PC-9 (cell line): ENCODE data around the gene CGB7. TPM values are rescaled to one million over a fixed set of nuclear protein-coding genes. Genes with fewer than 3 reads are reported as not detected.

Experiments
- BruUV-seq: library from RNA; stranded (reverse); fragments of 400-500 nt; replicated peaks from 2 replicates; lab custom pipeline; 2021; lab: Mats Ljungman, UMichigan
- CTCF ChIA-PET: fragments of 300-600 bp; sonication (Branson Sonifier 250); formaldehyde crosslinking; loops from one replicate; lab custom pipeline; 2022; ENCODE audit warnings: antibody characterized with exemption; lab: Charles Lee
- POLR2A ChIA-PET: fragments of 300-600 bp; sonication (Branson Sonifier 250); formaldehyde crosslinking; loops from one replicate; lab custom pipeline; 2022; ENCODE audit warnings: antibody characterized with exemption; ENCODE audit not compliant: unreplicated experiment; lab: Charles Lee
- DNase-seq, 2 experiments: peaks; one replicate each; pipeline versions ENCODE4 v3.0.0 to v3.0.0-alpha.2; 2015 to 2022; ENCODE audit warnings: mixed read lengths in 1 of 2
- H2AFZ ChIP-seq: fragments of 200-600 bp; sonication (generic); 2 replicates; pipeline ENCODE4 v1.8.1; 2017; ENCODE audit warnings: antibody characterized with exemption
- H3F3A ChIP-seq: fragments of 200-600 bp; sonication (generic); 2 replicates; pipeline ENCODE4 v1.8.1; 2017; ENCODE audit warnings: antibody characterized with exemption, mild to moderate bottlenecking, low read depth; ENCODE audit not compliant: insufficient read depth
- H3K27ac ChIP-seq: fragments of 200-600 bp; sonication (generic); 2 replicates; pipeline ENCODE4 v1.6.1; 2016; ENCODE audit warnings: mixed run types
- H3K27me3 ChIP-seq: fragments of 200-600 bp; sonication (generic); 2 replicates; pipeline ENCODE4 v1.6.1; 2016; ENCODE audit warnings: low read depth, mixed run types; ENCODE audit not compliant: insufficient read depth
- H3K36me3 ChIP-seq: fragments of 200-600 bp; sonication (generic); 2 replicates; pipeline ENCODE4 v1.6.1; 2016; ENCODE audit warnings: low read depth, mixed run types
- H3K4me1 ChIP-seq: fragments of 200-600 bp; sonication (generic); replicated peaks from 2 replicates; pipeline ENCODE4 v1.6.1; 2016; ENCODE audit warnings: mixed run types; ENCODE audit not compliant: insufficient read depth
- H3K4me2 ChIP-seq: fragments of 200-600 bp; sonication (generic); 2 replicates; pipeline ENCODE4 v1.6.1; 2017; ENCODE audit warnings: mixed run types
- H3K4me3 ChIP-seq: fragments of 200-600 bp; sonication (generic); 2 replicates; pipeline ENCODE4 v1.6.1; 2016; ENCODE audit warnings: mixed run types
- H3K79me2 ChIP-seq: fragments of 200-600 bp; sonication (generic); 2 replicates; pipeline ENCODE4 v1.6.1; 2017; ENCODE audit warnings: low read depth, mixed run types
- H3K9me2 ChIP-seq: fragments of 200-600 bp; sonication (generic); 2 replicates; pipeline ENCODE4 v1.8.1; 2017; ENCODE audit warnings: mild to moderate bottlenecking; ENCODE audit not compliant: insufficient read depth
- H3K9me3 ChIP-seq: fragments of 200-600 bp; sonication (generic); 2 replicates; pipeline ENCODE4 v1.8.1; 2016; ENCODE audit warnings: low read depth; ENCODE audit not compliant: insufficient read depth
- H4K20me1 ChIP-seq: fragments of 200-600 bp; sonication (generic); 2 replicates; pipeline ENCODE4 v1.8.1; 2017; ENCODE audit not compliant: insufficient read depth
- EZH2 ChIP-seq: fragments of 200-600 bp; sonication (generic); IDR thresholded peaks from 2 replicates; pipeline ENCODE4 v1.8.0; 2017; ENCODE audit warnings: antibody characterized with exemption, low read depth
- intact Hi-C: fragments of 100-400 bp; cut with micrococcal nuclease; formaldehyde crosslinking; loops from one replicate; pipeline ENCODE4 v1.10.0; 2022; ENCODE audit not compliant: unreplicated experiment
- total RNA-seq: library from RNA; stranded (reverse); gene quantifications from 2 replicates; pipeline ENCODE4 v1.2.3, GENCODE V29; 2021
- TF ChIP-seq, protein P1 (sequence below): fragments of 200-600 bp; sonication (generic); conservative IDR thresholded peaks from 2 replicates; pipeline ENCODE4 v1.6.1; 2017; ENCODE audit warnings: mixed run types, antibody characterized with exemption, mild to moderate bottlenecking, moderate library complexity

CGB7 gene
- total RNA-seq, 1 experiment from 2014 or later, result 4.8 TPM

- Histone ChIP-seq H3F3A (peaks cover 62% of the 10 kb centered on the region), H4K20me1 (peaks cover 90% of the 10 kb centered on the region), H2AFZ (no peak overlapping the region), H3K4me2 (no peak overlapping the region), H3K79me2 (peaks cover 50% of the 10 kb centered on the region), H3K9me2 (no peaks in the 10 kb centered on the region), H3K27ac (no peak overlapping the region), H3K27me3 (no peaks in the 10 kb centered on the region), H3K36me3 (peaks cover 46% of the 10 kb centered on the region), H3K9me3 (no peaks in the 10 kb centered on the region), H3K4me3 (no peak overlapping the region), H3K4me1 (no peaks in the 10 kb centered on the region; the same call in 1 of the 2 replicates)
- TF ChIP-seq EZH2, result no peak
- TF ChIP-seq, protein P1, sequence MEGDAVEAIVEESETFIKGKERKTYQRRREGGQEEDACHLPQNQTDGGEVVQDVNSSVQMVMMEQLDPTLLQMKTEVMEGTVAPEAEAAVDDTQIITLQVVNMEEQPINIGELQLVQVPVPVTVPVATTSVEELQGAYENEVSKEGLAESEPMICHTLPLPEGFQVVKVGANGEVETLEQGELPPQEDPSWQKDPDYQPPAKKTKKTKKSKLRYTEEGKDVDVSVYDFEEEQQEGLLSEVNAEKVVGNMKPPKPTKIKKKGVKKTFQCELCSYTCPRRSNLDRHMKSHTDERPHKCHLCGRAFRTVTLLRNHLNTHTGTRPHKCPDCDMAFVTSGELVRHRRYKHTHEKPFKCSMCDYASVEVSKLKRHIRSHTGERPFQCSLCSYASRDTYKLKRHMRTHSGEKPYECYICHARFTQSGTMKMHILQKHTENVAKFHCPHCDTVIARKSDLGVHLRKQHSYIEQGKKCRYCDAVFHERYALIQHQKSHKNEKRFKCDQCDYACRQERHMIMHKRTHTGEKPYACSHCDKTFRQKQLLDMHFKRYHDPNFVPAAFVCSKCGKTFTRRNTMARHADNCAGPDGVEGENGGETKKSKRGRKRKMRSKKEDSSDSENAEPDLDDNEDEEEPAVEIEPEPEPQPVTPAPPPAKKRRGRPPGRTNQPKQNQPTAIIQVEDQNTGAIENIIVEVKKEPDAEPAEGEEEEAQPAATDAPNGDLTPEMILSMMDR, result no peak
- BruUV-seq, result no TSS peak
- DNase-seq, result no peak
- intact Hi-C loops, result loop anchor here (5.0 kb wide), 1 partner anchor 99 kb away; no protein-coding TSS in a partner anchor
- POLR2A ChIA-PET, result interaction anchor here (0.8 kb wide), 1 partner anchor 100 kb away, joined by 5 read pairs; no protein-coding TSS in a partner anchor
- CTCF ChIA-PET, result no interaction called here
Measured at GRCh38 chr19:49098795-49099194, 41.2 kb upstream of the CGB7 start.

DNA sequence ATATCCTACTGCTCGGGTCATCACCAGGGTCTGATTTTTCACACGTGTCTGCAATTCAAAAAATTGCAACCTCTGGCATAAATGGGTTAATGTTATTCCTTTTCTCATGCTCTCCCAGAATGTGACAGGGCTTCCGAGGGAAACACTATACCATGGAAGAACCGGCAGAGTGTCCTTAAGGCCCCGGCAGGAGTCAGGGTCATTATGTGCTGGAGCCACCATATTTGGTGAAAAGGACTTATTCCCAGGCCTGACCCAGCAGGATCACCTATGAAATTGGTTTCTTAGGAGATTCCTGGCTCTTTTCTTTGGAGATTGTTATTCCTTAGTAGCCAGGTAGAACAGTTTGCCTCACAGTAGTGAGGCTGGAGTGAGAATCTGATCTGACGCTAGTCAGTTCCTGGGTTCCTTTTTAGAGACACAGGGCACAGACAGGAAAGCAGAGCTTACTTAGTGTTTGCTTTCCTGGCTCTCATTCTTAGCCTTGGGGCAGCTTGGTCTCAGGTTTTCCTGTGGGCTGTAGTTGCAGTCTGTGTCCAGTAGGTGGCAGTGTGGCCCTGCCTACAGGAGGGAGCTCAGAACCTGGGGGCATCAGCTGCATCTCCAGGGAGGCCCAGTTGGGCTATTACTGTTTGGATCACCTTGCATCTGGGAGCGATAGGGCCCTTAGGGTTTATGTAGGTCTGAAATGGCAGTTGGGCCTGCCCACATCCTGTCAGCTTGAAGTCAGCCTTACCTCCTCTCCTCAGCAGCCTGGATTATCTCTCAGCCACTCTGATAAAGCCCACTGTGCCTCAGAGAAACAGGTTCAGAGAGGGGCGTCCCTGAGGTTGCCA, 40.1 kb upstream of the CGB7 start:
- Histone ChIP-seq H3K27me3 (no peaks in the 10 kb centered on the region), H2AFZ (no peak overlapping the region), H3K27ac (0 out of 2 replicates have a peak overlapping the region, but pooled peaks have one; percentile 31), H3K9me3 (no peaks in the 10 kb centered on the region), H3K79me2 (peaks cover 59% of the 10 kb centered on the region), H3K4me1 (no peaks in the 10 kb centered on the region; the same call in 1 of the 2 replicates), H3K36me3 (peaks cover 49% of the 10 kb centered on the region), H3F3A (peaks cover 69% of the 10 kb centered on the region), H4K20me1 (peaks cover 90% of the 10 kb centered on the region), H3K9me2 (no peaks in the 10 kb centered on the region), H3K4me3 (no peak overlapping the region), H3K4me2 (no peak overlapping the region)
- TF ChIP-seq, protein P1, result peak; percentile 100
- no peak for TF ChIP-seq EZH2
- POLR2A ChIA-PET, result interaction anchor here (0.5 to 1.0 kb wide), 8 partner anchors 17 to 567 kb away, joined by 4 to 6 read pairs (median 5); partner anchors contain the start of genes LIN7B and PIH1D1
- DNase-seq, result peak; percentile 74 to 75
- BruUV-seq, result no TSS peak
- intact Hi-C loops, result loop anchor here (1.0 to 5.0 kb wide), 2 partner anchors 100 to 127 kb away; no protein-coding TSS in a partner anchor
- CTCF ChIA-PET, result interaction anchor here (0.5 to 1.3 kb wide), 13 partner anchors 16 to 461 kb away, joined by 3 to 21 read pairs (median 4); partner anchors contain the start of genes DBP, GYS1, RCN3 and RUVBL2

GRCh38 chr19:49094505-49095482, 37.2 kb upstream of the CGB7 start:
- H2AFZ ChIP-seq, result no peak overlapping the region
- peaks cover 98% of the 10 kb centered on the region for H4K20me1 ChIP-seq
- H3K9me3 ChIP-seq, result no peaks in the 10 kb centered on the region
- no peaks in the 10 kb centered on the region for H3K9me2 ChIP-seq
- ChIA-PET CTCF (no interaction called here), POLR2A (no interaction called here)
- no peaks in the 10 kb centered on the region for H3K27me3 ChIP-seq
- H3K27ac ChIP-seq, result no peak overlapping the region
- no peaks in the 10 kb centered on the region; the same call in 1 of the 2 replicates for H3K4me1 ChIP-seq
- TF ChIP-seq, protein P1, result no peak
- TF ChIP-seq EZH2, result no peak
- BruUV-seq, result no TSS peak
- intact Hi-C loops, result loop anchor here (5.0 kb wide), 1 partner anchor 103 kb away; no protein-coding TSS in a partner anchor
- H3K79me2 ChIP-seq, result peaks cover 74% of the 10 kb centered on the region
- H3F3A ChIP-seq, result peaks cover 91% of the 10 kb centered on the region
- H3K36me3 ChIP-seq, result peaks cover 69% of the 10 kb centered on the region
- no peak overlapping the region for H3K4me3 ChIP-seq
- no peak for DNase-seq
- no peak overlapping the region for H3K4me2 ChIP-seq
